Activated CD4-positive, alpha-beta memory T cell treated with anti-CD3 and anti-CD28 coated beads for 36 hours (primary cell): Measurements from ENCODE around the gene C20orf204. TPM values are rescaled to one million over a fixed set of nuclear protein-coding genes. Genes with fewer than 3 reads are reported as not detected.

Experiments
- CTCF ChIA-PET: fragments of 350-600 bp; sonication (Branson Sonifier 250); formaldehyde crosslinking; loops from one replicate; lab custom pipeline; 2021; ENCODE audit warnings: antibody characterized with exemption, inconsistent platforms; lab: Charles Lee
- POLR2A ChIA-PET: fragments of 350-600 bp; sonication (Branson Sonifier 250); formaldehyde crosslinking; loops from one replicate; lab custom pipeline; 2021; ENCODE audit warnings: antibody characterized with exemption; lab: Charles Lee
- DNase-seq: peaks from one replicate; pipeline ENCODE4 v3.0.0-alpha.2; 2020
- H3K27ac Mint-ChIP-seq: one replicate; pipeline ENCODE4 v1.8.0; 2021; ENCODE audit warnings: mixed read lengths
- H3K27me3 Mint-ChIP-seq: one replicate; pipeline ENCODE4 v1.8.0; 2021; ENCODE audit warnings: mixed read lengths
- H3K36me3 Mint-ChIP-seq: one replicate; pipeline ENCODE4 v1.8.0; 2021; ENCODE audit warnings: mixed read lengths
- H3K4me1 Mint-ChIP-seq: one replicate; pipeline ENCODE4 v1.8.0; 2021; ENCODE audit warnings: low read depth, mixed read lengths
- H3K4me3 Mint-ChIP-seq: one replicate; pipeline ENCODE4 v1.8.0; 2021; ENCODE audit warnings: mild to moderate bottlenecking, mixed read lengths
- H3K9me3 Mint-ChIP-seq: one replicate; pipeline ENCODE4 v1.8.0; 2021; ENCODE audit warnings: mixed read lengths
- intact Hi-C: fragments of 100-400 bp; cut with micrococcal nuclease; formaldehyde crosslinking; loops from one replicate; pipeline ENCODE4 v1.15.1; 2023
- total RNA-seq, 2 experiments: library from RNA; stranded (reverse); gene quantifications; one replicate each; pipeline ENCODE4 v1.2.3, GENCODE V29; 2021

The C20orf204 gene
- total RNA-seq, 2 experiments from 2014 or later: 3.1 TPM

- CTCF ChIA-PET: no interaction called here
Observed at GRCh38 chr20:64015635-64016034, 20.3 kb upstream of the C20orf204 start.

GRCh38 chr20:64021124-64021975 lies 14.6 kb upstream of the C20orf204 start:
- POLR2A ChIA-PET: no interaction called here
- no peak overlapping the region for H3K4me3 Mint-ChIP-seq
- no peaks in the 10 kb centered on the region for H3K9me3 Mint-ChIP-seq
- intact Hi-C loops: no loop called here
- no peaks in the 10 kb centered on the region for H3K4me1 Mint-ChIP-seq
- H3K36me3 Mint-ChIP-seq: peaks cover 55% of the 10 kb centered on the region
- H3K27me3 Mint-ChIP-seq: no peaks in the 10 kb centered on the region
- DNase-seq: no peak
- H3K27ac Mint-ChIP-seq: no peak overlapping the region
- CTCF ChIA-PET: no interaction called here

More at GRCh38 chr20:64015635-64016034, 20.3 kb upstream of the C20orf204 start:
- Mint-ChIP-seq H3K4me3 (no peak overlapping the region), H3K4me1 (peaks cover 17% of the 10 kb centered on the region), H3K27ac (no peak overlapping the region), H3K27me3 (no peaks in the 10 kb centered on the region), H3K36me3 (peaks cover 51% of the 10 kb centered on the region), H3K9me3 (no peaks in the 10 kb centered on the region)
- POLR2A ChIA-PET: no interaction called here
- DNase-seq: no peak
- intact Hi-C loops: no loop called here

- H3K27ac Mint-ChIP-seq: no peak overlapping the region
- ChIA-PET CTCF (no interaction called here), POLR2A (no interaction called here)
- intact Hi-C loops: no loop called here
- H3K4me1 Mint-ChIP-seq: no peaks in the 10 kb centered on the region
- peaks cover 58% of the 10 kb centered on the region for H3K36me3 Mint-ChIP-seq
- no peaks in the 10 kb centered on the region for H3K27me3 Mint-ChIP-seq
- DNase-seq: no peak
- H3K9me3 Mint-ChIP-seq: no peaks in the 10 kb centered on the region
- no peak overlapping the region for H3K4me3 Mint-ChIP-seq
Observed at GRCh38 chr20:64022671-64023360, 13.2 kb upstream of the C20orf204 start.

- H3K27ac Mint-ChIP-seq: no peak overlapping the region
- intact Hi-C loops: no loop called here
- peaks cover 58% of the 10 kb centered on the region for H3K36me3 Mint-ChIP-seq
- ChIA-PET POLR2A (no interaction called here), CTCF (no interaction called here)
- no peaks in the 10 kb centered on the region for H3K9me3 Mint-ChIP-seq
- no peaks in the 10 kb centered on the region for H3K4me1 Mint-ChIP-seq
- no peak overlapping the region for H3K4me3 Mint-ChIP-seq
- DNase-seq: no peak
- no peaks in the 10 kb centered on the region for H3K27me3 Mint-ChIP-seq
Observed at GRCh38 chr20:64023361-64024140, 12.4 kb upstream of the C20orf204 start.

- ChIA-PET POLR2A (no interaction called here), CTCF (no interaction called here)
- Mint-ChIP-seq H3K36me3 (peaks cover 56% of the 10 kb centered on the region), H3K4me3 (no peak overlapping the region), H3K9me3 (no peaks in the 10 kb centered on the region), H3K4me1 (no peaks in the 10 kb centered on the region), H3K27me3 (no peaks in the 10 kb centered on the region), H3K27ac (no peak overlapping the region)
- intact Hi-C loops: no loop called here
- no peak for DNase-seq
Observed at GRCh38 chr20:64024141-64024990, 11.6 kb upstream of the C20orf204 start.

- Mint-ChIP-seq H3K4me1 (no peaks in the 10 kb centered on the region), H3K36me3 (peaks cover 58% of the 10 kb centered on the region), H3K27ac (no peak overlapping the region), H3K4me3 (no peak overlapping the region), H3K9me3 (no peaks in the 10 kb centered on the region), H3K27me3 (no peaks in the 10 kb centered on the region)
- ChIA-PET CTCF (no interaction called here), POLR2A (no interaction called here)
- intact Hi-C loops: no loop called here
- no peak for DNase-seq
Observed at GRCh38 chr20:64025101-64025825, 10.7 kb upstream of the C20orf204 start.

GRCh38 chr20:64025826-64026412 lies 10.1 kb upstream of the C20orf204 start:
- no peaks in the 10 kb centered on the region for H3K27me3 Mint-ChIP-seq
- no peak for DNase-seq
- intact Hi-C loops: no loop called here
- H3K27ac Mint-ChIP-seq: no peak overlapping the region
- peaks cover 61% of the 10 kb centered on the region for H3K36me3 Mint-ChIP-seq
- H3K4me1 Mint-ChIP-seq: no peaks in the 10 kb centered on the region
- POLR2A ChIA-PET: interaction anchor here (1.6 kb wide), 1 partner anchor 15 kb away, joined by 5 read pairs; no protein-coding TSS in a partner anchor
- H3K4me3 Mint-ChIP-seq: no peak overlapping the region
- CTCF ChIA-PET: interaction anchor here (1.2 kb wide), 1 partner anchor 13 kb away, joined by 6 read pairs; no protein-coding TSS in a partner anchor
- H3K9me3 Mint-ChIP-seq: no peaks in the 10 kb centered on the region

- intact Hi-C loops: no loop called here
- Mint-ChIP-seq H3K36me3 (peaks cover 50% of the 10 kb centered on the region), H3K4me3 (no peak overlapping the region), H3K27ac (no peak overlapping the region), H3K27me3 (no peaks in the 10 kb centered on the region), H3K4me1 (no peaks in the 10 kb centered on the region), H3K9me3 (no peaks in the 10 kb centered on the region)
- CTCF ChIA-PET: interaction anchor here (1.2 kb wide), 1 partner anchor 10 kb away, joined by 3 read pairs; no protein-coding TSS in a partner anchor
- POLR2A ChIA-PET: no interaction called here
- DNase-seq: no peak
Observed at GRCh38 chr20:64027981-64028685, 7.8 kb upstream of the C20orf204 start.

- H3K27ac Mint-ChIP-seq: no peak overlapping the region
- intact Hi-C loops: no loop called here
- DNase-seq: no peak
- peaks cover 9% of the 10 kb centered on the region for H3K4me1 Mint-ChIP-seq
- H3K9me3 Mint-ChIP-seq: no peaks in the 10 kb centered on the region
- ChIA-PET CTCF (interaction anchor here (1.0 kb wide), 1 partner anchor 10 kb away, joined by 5 read pairs; no protein-coding TSS in a partner anchor), POLR2A (no interaction called here)
- no peaks in the 10 kb centered on the region for H3K27me3 Mint-ChIP-seq
- peaks cover 47% of the 10 kb centered on the region for H3K36me3 Mint-ChIP-seq
- H3K4me3 Mint-ChIP-seq: no peak overlapping the region
Observed at GRCh38 chr20:64029293-64030117, 6.5 kb upstream of the C20orf204 start.
